Cardiac septum (tissue), 1 donor: Measurements from ENCODE around the gene AAGAB. TPM values are rescaled to one million over a fixed set of nuclear protein-coding genes. Genes with fewer than 3 reads are reported as not detected.
A peak's percentile ranks its signal among the peaks of the same experiment; 100 is the strongest.
"Not testable (repeated sequence)": the region's sequence is repeated elsewhere in the genome, so short reads cannot be mapped to it uniquely, and the experiment has no call there.

ENCODE experiments used
- DNase-seq: peaks from one replicate; pipeline ENCODE4 v3.0.0-alpha.2; 2020; ENCODE audit warnings: low spot score
- intact Hi-C: fragments of 100-400 bp; cut with DNase I; formaldehyde crosslinking; loops from one replicate; pipeline ENCODE4 v1.14.0; 2022
- total RNA-seq: library from RNA; stranded (reverse); fragmentation: NEBNext Ultra II Directional; extraction: Animal tissue kit (Norgen Biotek cat#: 25700); gene quantifications from one replicate; pipeline ENCODE4 v1.2.1, GENCODE V29; 2021
- donor health status: DM: no; HTN: no; CAD: no.

AAGAB gene
- total RNA-seq, 1 donor from 2014 or later: 24.1 TPM

- DNase-seq: no peak
- intact Hi-C loops: no loop called here
Observed at GRCh38 chr15:67161881-67162280, 92.6 kb downstream of the AAGAB start.

- no peak for DNase-seq
- intact Hi-C loops: no loop called here
Observed at GRCh38 chr15:67161412-67161811, 93.0 kb downstream of the AAGAB start.

GRCh38 chr15:67158367-67158766, 96.1 kb downstream of the AAGAB start:
- peak; percentile 62 for DNase-seq
- intact Hi-C loops: no loop called here

DNA sequence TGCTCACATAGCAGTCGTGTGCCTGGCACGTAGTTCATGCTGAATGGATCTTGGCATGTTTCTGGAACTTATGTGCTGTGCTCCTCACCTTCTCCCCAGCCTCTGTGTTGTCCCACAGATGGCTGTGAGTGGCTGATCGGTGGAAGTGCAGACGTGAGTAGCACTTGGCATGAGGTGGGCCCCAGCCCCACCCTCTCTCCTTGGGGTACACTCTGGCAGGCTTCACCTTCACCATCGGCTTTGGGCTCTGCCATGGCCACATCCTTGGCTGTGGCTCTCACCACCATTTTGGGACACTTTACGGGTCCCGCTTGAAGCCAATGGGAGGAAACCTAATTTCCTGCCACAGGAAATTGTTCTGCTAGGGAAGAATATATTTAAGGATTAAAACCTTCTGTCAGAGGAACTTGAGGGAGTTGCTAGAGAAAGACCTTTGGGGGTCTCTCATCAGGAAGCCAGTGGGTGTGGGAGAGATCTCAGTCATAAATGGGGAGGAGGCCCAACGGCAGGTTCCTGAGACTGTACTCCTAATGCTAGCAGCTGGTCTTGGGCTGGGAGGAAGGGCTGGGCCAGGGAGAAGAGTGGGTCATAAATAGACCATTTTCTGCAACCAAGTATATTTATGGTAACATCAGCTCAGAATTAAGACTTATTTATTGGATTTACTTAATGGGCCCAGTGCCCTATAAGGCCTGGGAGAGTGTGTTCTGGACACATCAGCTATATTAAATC, 96.8 kb downstream of the AAGAB start:
- intact Hi-C loops: no loop called here

DNA sequence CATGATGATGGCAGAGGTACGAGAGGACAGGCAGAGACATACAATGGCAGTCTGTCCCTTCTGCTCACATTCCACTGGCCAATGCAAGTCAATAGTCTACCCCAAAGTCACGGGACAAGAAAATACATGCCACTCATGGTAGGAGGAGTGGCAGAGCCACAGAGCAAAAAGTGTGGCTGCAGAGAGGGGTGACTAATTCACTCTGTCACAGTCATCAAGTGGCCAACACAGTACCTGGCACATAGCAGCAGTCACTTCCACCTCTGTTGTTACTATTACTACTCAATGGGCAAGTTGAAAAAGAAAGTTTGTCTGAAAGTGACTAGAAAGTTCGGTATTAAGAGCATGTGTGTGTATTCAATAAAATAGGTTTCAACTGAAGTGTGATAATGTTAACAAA, 97.6 kb downstream of the AAGAB start:
- intact Hi-C loops: no loop called here

More for the DNA sequence above, 96.8 kb downstream of the AAGAB start:
- peak; percentile 41 for DNase-seq

GRCh38 chr15:67156426-67156825, 98.0 kb downstream of the AAGAB start:
- peak; percentile 26 for DNase-seq
- intact Hi-C loops: no loop called here

More for the DNA sequence above, 97.6 kb downstream of the AAGAB start:
- DNase-seq: peak; percentile 22

- DNase-seq: peak; percentile 9
- intact Hi-C loops: no loop called here
Observed at GRCh38 chr15:67154249-67154648, 100.2 kb downstream of the AAGAB start.

GRCh38 chr15:67153044-67153443, 101.4 kb downstream of the AAGAB start:
- intact Hi-C loops: not testable (repeated sequence)
- DNase-seq: peak; percentile 24

- no peak for DNase-seq
- intact Hi-C loops: no loop called here
Observed at GRCh38 chr15:67152429-67152828, 102.0 kb downstream of the AAGAB start.

Other genes with a start within 250 kb of the AAGAB start
- gene SMAD3, start 189.1 kb downstream of the AAGAB start, total RNA-seq: 18.4 TPM
- 0.94 TPM for gene IQCH, start 125 bp upstream of the AAGAB start, total RNA-seq